ENCODE results near the gene CCL22.

CCL22 gene

GRCh38 chr16:57366544-57367040, 8.0 kb downstream of the CCL22 start:
- Histone ChIP-seq H2AFZ (ENCODE audit: low read depth, low read length) (no peak overlapping the region), H3K4me3 (ENCODE audit: low read depth in 1 of 2, low read length in 2 of 2) (no peak overlapping the region), H3K27me3 (ENCODE audit: insufficient read depth, low read length, poor library complexity) (peaks cover 7% of the 10 kb centered on the region), H3K36me3 (ENCODE audit: insufficient read depth, low read length) (no peaks in the 10 kb centered on the region), H4K20me1 (ENCODE audit: insufficient read depth, low read length) (no peaks in the 10 kb centered on the region), H3K4me1 (ENCODE audit: insufficient read depth, low read length) (no peaks in the 10 kb centered on the region), H3K4me2 (ENCODE audit: insufficient read depth, low read length) (no peak overlapping the region), H3K79me2 (ENCODE audit: insufficient read depth, low read length) (no peaks in the 10 kb centered on the region), H3K9me3 (ENCODE audit: insufficient read depth, low read length, severe bottlenecking) (no peaks in the 10 kb centered on the region), H3K9ac (ENCODE audit: low read depth, low read length) (no peak overlapping the region), H3K27ac (ENCODE audit: low read length) (no peak overlapping the region)
- TF ChIP-seq EZH2 (IDR thresholded peaks at IDR 0.05; ENCODE audit: borderline replicate concordance, low read depth, low read length, severe bottlenecking) (no peak), CTCF (IDR thresholded peaks at IDR 0.05; ENCODE audit: borderline replicate concordance, extremely low read depth, low read length, poor library complexity, severe bottlenecking) (no peak)
- DNase-seq (no peak), ATAC-seq (ENCODE audit: insufficient read depth, low read depth) (no peak)

DNA sequence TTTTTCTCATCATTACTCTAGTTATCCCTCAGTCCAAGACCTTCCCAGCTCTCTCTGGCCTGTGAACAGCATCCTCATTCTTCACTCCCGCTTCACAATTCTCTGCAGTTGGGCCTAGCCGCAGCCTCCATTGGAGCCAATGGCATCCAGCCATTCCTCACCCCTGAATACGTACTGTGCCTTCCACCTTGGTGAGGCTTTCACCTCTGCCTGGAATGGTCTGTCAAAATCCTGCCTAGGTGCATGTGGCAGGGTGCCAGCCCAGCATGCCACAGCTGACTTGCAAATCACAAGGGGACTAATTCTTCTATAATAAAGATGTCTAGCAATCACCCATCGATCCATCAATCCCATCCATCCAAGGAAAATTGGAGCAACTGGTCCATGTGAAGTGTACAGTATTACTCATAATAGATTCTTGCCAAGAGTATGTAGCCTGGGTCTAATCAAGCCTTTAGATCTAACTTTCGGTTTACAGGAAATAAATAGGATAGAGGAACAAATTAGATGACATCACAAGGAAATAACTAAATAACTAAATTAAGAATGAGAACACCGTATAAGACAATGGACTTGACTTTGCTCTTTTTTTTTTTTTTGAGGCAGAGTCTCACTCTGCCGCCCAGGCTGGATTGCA, 8.7 kb downstream of the CCL22 start:
- DNase-seq, result no peak
- peaks cover 7% of the 10 kb centered on the region for H3K27me3 ChIP-seq (ENCODE audit: insufficient read depth, low read length, poor library complexity)
- H3K4me1 ChIP-seq (ENCODE audit: insufficient read depth, low read length), result no peaks in the 10 kb centered on the region
- no peak overlapping the region for H2AFZ ChIP-seq (ENCODE audit: low read depth, low read length)
- H4K20me1 ChIP-seq (ENCODE audit: insufficient read depth, low read length), result no peaks in the 10 kb centered on the region
- no peak overlapping the region for H3K4me2 ChIP-seq (ENCODE audit: insufficient read depth, low read length)
- no peaks in the 10 kb centered on the region for H3K79me2 ChIP-seq (ENCODE audit: insufficient read depth, low read length)
- no peak for ATAC-seq (ENCODE audit: insufficient read depth, low read depth)
- no peak overlapping the region for H3K9ac ChIP-seq (ENCODE audit: low read depth, low read length)
- no peaks in the 10 kb centered on the region for H3K36me3 ChIP-seq (ENCODE audit: insufficient read depth, low read length)
- H3K9me3 ChIP-seq (ENCODE audit: insufficient read depth, low read length, severe bottlenecking), result no peaks in the 10 kb centered on the region
- no peak for TF ChIP-seq CTCF (IDR thresholded peaks at IDR 0.05; ENCODE audit: borderline replicate concordance, extremely low read depth, low read length, poor library complexity, severe bottlenecking)
- no peak for TF ChIP-seq EZH2 (IDR thresholded peaks at IDR 0.05; ENCODE audit: borderline replicate concordance, low read depth, low read length, severe bottlenecking)
- H3K27ac ChIP-seq (ENCODE audit: low read length), result no peak overlapping the region
- no peak overlapping the region for H3K4me3 ChIP-seq (ENCODE audit: low read depth in 1 of 2, low read length in 2 of 2)

DNA sequence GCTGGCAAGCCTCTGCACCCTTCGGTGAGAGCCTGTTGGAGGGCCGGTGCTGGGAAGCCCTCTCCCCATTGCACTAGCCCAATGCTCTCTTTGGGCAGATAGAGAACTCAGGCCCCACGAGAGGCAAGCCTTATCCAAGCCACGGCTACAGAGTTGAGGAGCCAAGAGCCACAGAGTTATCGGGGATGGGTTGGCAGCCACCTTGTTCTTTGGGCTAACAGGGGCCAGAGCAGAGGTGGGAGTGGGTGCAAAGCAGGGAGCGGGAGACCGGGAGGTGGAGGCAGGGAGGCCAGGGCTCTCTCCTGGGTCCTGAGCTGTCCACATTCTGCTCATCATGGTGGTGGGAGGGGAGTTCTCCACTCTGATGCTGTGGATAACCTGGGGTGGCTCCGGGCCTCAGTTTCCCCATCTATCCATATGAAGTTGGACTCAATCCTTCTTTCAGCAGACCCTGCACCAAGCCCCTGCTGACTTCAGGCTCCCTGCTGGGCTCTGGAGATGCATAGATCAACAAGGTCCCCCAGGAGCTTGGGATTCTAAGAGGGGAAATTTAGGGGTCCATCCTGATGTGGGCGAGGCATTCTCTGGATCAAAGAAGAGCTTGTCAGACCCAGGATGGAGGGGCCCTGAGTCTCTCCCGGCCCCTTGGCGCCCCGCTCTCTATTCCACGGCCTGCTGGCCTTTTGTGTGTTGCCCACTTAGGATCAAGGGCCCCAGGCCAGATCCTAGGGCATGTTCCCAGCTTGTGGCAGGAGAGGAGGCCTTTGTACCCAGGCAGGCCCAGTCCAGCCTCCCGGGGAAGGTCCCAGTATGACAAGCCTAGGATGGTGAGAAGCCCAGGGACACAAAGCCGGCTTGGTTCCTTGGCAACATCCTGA, 13.2 kb downstream of the CCL22 start:
- no peaks in the 10 kb centered on the region for H3K9me3 ChIP-seq (ENCODE audit: insufficient read depth, low read length, severe bottlenecking)
- H3K4me3 ChIP-seq (ENCODE audit: low read depth in 1 of 2, low read length in 2 of 2), result no peak overlapping the region
- H2AFZ ChIP-seq (ENCODE audit: low read depth, low read length), result no peak overlapping the region
- H3K4me1 ChIP-seq (ENCODE audit: insufficient read depth, low read length), result no peaks in the 10 kb centered on the region
- peaks cover 3% of the 10 kb centered on the region for H3K27me3 ChIP-seq (ENCODE audit: insufficient read depth, low read length, poor library complexity)
- TF ChIP-seq EZH2 (IDR thresholded peaks at IDR 0.05; ENCODE audit: borderline replicate concordance, low read depth, low read length, severe bottlenecking), result no peak
- no peak for TF ChIP-seq CTCF (IDR thresholded peaks at IDR 0.05; ENCODE audit: borderline replicate concordance, extremely low read depth, low read length, poor library complexity, severe bottlenecking)
- no peaks in the 10 kb centered on the region for H3K36me3 ChIP-seq (ENCODE audit: insufficient read depth, low read length)
- ATAC-seq (ENCODE audit: insufficient read depth, low read depth) (no peak), DNase-seq (no peak)
- H3K27ac ChIP-seq (ENCODE audit: low read length), result no peak overlapping the region
- no peak overlapping the region for H3K4me2 ChIP-seq (ENCODE audit: insufficient read depth, low read length)
- no peaks in the 10 kb centered on the region for H4K20me1 ChIP-seq (ENCODE audit: insufficient read depth, low read length)
- no peak overlapping the region for H3K9ac ChIP-seq (ENCODE audit: low read depth, low read length)
- H3K79me2 ChIP-seq (ENCODE audit: insufficient read depth, low read length), result no peaks in the 10 kb centered on the region
